GM18873 (cell line): Measurements from ENCODE around the gene DNAJB12.
"Not testable (repeated sequence)": the region's sequence is repeated elsewhere in the genome, so short reads cannot be mapped to it uniquely, and the experiment has no call there.

ENCODE experiments used
- ATAC-seq: cut with Tn5 transposase; IDR thresholded peaks from one replicate; pipeline ENCODE4 v1.9.1; 2021; ENCODE audit warnings: mild to moderate bottlenecking, moderate library complexity, moderate number of reproducible peaks; ENCODE audit not compliant: unreplicated experiment, low FRiP score

Gene DNAJB12

GRCh38 chr10:72318418-72319262, 36.1 kb downstream of the DNAJB12 start:
- ATAC-seq, result no peak

DNA sequence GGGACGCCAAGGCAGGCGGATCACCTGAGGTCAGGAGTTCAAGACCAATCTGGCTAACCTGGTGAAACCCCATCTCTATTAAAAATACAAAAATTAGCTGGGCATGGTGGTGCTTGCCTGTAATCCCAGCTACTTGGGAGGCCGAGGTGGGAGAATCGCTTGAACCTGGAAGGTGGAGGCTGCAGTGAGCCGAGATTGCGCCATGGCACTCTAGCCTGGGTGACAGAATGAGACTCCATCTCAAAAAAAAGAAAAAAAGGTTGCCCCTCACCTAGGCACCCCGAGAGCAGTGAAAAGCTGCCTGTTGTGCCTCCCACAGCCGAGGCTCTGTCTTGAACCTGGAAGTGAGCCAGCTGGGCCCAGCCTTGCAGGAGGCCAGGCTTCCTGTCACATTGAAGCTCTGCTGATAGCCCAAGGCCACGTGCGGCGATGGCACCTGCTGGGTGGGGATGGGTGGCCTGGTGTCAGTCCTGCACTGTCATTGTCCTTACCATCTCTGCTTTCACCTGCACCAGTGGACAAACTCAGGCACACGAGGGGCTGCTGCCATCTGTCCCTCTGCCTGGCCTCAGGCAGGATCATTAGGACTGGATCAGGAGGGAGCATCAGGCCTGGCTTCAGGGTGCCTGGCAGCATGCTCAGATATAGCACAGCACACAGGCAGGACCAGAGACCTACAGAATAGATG, 37.8 kb downstream of the DNAJB12 start:
- ATAC-seq, result no peak

GRCh38 chr10:72316386-72316700, 38.4 kb downstream of the DNAJB12 start:
- ATAC-seq, result no peak

DNA sequence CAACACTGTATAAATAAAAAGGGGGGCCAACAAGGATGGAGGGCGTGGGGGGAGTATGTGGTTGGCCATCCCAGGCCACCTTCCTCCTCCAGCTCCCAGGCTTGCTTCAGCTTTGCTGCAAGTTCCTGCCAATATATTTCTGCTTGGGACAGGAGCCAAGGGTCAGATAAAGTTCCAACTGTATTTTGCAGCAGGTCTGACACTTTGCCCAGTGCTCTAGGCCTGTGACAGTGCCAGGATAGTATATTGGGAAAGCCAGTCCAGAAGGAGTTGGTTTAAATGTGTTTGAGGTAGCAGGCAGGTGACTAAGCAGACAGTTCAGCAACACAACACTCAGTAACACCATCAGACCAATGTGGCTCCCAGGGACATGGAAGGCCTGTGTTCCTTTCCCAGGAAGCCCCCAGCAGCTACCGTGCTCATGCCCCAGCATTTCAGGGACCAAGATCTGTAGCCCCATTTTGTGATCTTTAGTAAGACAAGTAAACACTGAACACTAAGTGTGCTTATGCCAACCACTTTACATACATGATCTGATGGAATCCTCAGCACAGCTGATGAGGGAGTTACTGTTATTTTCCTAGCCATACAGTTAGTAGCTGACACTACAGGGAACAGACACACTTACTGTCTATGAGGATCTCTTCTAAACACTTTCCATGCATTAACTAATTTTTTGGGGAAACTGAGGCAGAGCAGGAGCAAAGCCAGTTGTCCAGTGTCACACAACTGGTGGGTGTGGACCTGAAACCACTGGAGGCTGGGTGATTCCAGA, 38.9 kb downstream of the DNAJB12 start:
- no peak for ATAC-seq

DNA sequence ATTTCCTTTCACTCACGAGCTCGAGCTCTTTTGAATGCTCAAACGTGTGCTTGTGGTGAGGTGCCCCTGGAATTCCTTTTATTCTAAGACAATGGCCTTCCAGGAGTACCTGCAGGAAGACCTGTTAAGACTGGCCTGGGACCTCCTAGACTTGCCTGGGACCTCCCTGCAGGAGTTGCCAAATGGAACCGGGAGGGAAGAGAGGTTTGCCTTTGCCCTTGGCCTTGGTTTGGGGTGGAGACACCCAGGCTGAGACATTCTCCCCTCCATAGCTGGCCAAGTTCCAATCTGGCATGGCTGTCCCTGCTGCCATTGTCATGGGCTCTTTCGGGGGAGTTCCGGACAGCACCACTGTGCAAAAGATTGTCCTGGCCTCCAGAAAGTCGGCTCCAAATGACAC, 39.7 kb downstream of the DNAJB12 start:
- no peak for ATAC-seq

DNA sequence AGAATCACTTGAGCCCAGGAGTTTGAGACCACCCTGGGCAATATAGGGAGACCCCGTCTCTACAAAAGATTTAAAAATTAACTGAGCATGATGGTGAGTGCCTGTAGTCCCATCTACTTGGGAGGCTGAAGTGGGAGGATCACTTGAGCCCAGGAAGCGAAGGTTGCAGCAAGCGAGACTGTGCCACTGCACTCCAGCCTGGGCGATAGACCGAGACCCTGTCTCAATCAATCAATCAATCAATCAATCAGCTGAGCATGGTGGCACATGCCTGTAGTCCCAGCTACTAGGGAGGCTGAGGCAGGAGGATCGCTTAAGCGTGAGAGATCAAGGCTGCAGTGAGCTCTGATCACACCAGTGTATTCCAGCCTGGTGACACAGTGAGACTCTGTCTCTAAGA, 40.5 kb downstream of the DNAJB12 start:
- ATAC-seq, result no peak

DNA sequence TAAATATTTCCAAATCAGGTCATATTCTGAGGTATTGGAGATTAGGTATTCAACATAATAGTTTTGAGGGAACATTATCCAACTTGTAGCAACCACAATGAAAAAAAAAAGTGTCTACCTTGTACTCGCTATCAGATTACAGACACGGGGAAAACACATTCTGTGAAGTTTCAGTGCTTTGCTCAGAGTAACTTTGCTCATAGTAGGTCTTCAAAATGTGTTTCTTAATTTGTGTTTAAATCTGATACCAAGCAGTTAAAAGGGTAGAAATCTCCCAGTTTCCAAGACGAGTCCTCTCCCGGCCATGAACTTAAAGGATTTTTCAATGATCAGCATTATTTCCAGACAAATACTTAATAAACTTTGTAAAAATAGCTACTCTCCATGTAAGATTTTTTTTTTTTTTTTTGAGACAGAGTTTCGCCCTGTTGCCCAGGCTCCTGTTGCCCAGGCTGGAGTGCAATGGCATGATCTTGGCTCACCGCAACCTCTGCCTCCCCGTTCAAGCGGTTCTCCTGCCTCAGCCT, 41.8 kb downstream of the DNAJB12 start:
- ATAC-seq, result no peak

DNA sequence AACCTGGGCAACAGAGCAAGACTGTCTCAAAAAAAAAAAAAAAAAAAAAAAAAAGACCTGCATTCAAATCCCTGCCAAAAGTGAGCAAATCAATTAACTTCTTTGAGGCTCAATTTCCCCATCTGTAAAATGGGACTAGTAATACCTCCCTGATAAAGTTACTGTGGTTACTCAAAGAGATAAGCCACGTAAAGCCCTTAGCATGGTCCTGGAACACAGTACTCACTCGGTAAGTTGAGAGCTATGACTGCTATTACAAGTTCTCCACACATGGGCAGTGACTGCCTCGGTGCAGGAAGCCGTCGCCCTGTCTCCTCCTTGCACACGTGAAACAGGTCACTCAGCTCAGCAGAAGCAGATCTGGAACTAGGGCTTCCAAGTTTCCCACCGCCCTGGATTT, 43.1 kb downstream of the DNAJB12 start:
- no peak for ATAC-seq

DNA sequence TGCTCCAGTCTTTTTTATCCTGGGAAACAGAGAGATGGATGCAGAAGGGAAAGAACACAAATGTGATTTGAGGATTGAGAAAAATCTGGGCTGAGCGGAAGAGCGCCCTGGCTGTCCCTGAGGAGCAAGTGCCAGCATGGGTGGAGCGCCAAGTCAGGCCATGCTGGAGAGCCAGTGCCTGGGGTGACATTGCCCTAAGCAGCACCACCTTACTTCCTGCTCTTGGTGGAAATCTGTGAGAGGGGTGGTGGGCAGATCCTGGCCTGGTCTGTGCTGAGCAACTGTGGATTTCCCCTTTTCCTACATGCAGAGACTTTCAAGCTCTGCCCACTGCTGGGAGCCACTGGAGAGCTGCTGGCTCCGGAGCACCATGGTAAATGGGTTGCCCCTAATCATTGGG, 44.1 kb downstream of the DNAJB12 start:
- ATAC-seq, result no peak

- no peak for ATAC-seq
Observed at GRCh38 chr10:72310241-72310633, 44.5 kb downstream of the DNAJB12 start.

GRCh38 chr10:72309290-72310240, 45.2 kb downstream of the DNAJB12 start:
- no peak for ATAC-seq

DNA sequence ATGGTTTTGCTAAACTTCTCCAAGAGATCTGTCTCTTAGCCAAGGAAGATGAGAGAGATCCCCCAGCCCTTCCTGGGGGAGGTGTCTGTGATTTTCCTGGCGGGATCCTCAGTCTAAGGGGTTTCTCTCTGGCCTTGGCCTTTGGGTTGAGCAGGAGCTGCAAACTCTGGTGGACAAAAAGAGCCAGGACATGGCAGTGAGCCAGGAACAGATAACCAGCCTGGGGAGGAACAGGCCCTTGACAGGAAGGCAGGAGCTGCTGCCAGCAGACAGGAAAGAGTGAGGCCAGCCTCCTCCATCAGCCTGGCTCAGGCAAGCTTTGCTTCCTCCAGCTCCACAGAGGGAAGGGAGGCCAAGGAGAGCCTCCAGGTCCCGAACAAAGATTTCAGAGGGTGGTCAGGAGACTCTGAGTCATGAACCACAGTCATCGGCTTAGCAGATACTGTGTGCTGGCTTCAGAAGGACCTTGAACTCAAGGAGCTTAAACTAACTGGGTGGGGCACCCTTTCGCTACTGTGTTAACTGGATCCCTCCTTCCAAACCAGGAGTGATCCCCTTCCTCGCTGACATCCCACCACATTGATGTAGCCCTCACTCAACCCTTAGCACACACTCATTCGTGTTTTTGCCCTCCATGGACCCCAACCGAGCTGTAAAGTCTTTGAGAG, 46.3 kb downstream of the DNAJB12 start:
- no peak for ATAC-seq

GRCh38 chr10:72307711-72308110, 47.0 kb downstream of the DNAJB12 start:
- not testable (repeated sequence) for ATAC-seq

GRCh38 chr10:72306215-72306760, 48.4 kb downstream of the DNAJB12 start:
- no peak for ATAC-seq

- no peak for ATAC-seq
Observed at GRCh38 chr10:72303424-72304128, 51.1 kb downstream of the DNAJB12 start.

- no peak for ATAC-seq
Observed at GRCh38 chr10:72298592-72299519, 55.9 kb downstream of the DNAJB12 start.

DNA sequence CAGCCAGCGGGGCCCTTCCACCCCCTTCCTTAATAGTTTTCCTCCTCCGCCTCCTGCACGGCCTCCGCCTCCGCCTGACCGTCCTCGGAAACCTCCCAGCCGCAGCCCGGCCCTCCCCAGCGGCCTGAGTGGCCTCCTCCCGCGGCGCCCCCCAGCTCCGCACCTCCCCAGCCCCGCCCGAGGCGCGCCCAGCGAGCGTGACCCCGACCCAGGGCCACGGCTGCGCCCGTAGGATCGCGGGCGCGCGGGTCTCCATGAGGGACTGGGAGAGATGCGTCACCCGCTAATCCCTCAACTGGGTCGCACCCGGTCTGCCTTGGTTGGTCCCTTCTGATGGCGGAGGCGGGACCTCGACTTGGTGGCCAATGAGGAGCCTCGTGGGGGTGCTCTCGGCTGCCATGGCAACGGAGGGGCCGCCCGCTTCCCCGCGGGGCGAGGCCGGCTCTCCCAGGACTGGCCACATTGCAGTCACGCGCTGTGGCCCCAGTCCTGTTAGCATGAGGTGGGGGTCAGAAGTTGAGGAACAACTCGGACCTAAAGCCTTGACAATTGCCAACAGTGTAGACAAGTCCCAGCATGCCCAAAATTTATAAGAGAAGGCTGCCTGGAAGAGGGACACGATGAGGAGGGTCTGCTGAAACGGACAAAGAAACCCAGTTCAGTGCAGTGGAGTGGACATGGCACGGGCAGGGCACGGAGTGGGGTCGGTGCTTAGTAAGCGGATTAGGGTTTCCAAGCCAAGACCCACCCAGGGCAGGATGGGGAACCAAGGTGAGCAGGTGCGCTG, 56.7 kb downstream of the DNAJB12 start:
- peak; percentile 65 for ATAC-seq
